Measurements from ENCODE around the gene ABLIM2.

Gene ABLIM2

GRCh38 chr4:8104491-8105305 lies 53.9 kb downstream of the ABLIM2 start:
- no peak for DNase-seq

GRCh38 chr4:8103421-8104390 lies 54.9 kb downstream of the ABLIM2 start:
- DNase-seq, result no peak

- no peak for DNase-seq
Observed at GRCh38 chr4:8102831-8103230, 55.8 kb downstream of the ABLIM2 start.

- no peak for DNase-seq
Observed at GRCh38 chr4:8102076-8102355, 56.6 kb downstream of the ABLIM2 start.

- DNase-seq, result no peak
Observed at GRCh38 chr4:8101213-8102075, 57.2 kb downstream of the ABLIM2 start.

GRCh38 chr4:8099981-8100464 lies 58.6 kb downstream of the ABLIM2 start:
- DNase-seq, result no peak

- no peak for DNase-seq
Observed at GRCh38 chr4:8098506-8098905, 60.1 kb downstream of the ABLIM2 start.

GRCh38 chr4:8097721-8098345 lies 60.8 kb downstream of the ABLIM2 start:
- no peak for DNase-seq

- DNase-seq, result no peak
Observed at GRCh38 chr4:8097141-8097541, 61.5 kb downstream of the ABLIM2 start.

GRCh38 chr4:8096690-8097061 lies 61.9 kb downstream of the ABLIM2 start:
- no peak for DNase-seq

- no peak for DNase-seq
Observed at GRCh38 chr4:8095956-8096689, 62.5 kb downstream of the ABLIM2 start.

- DNase-seq, result no peak
Observed at GRCh38 chr4:8093587-8094274, 64.9 kb downstream of the ABLIM2 start.

- DNase-seq, result no peak
Observed at GRCh38 chr4:8092282-8092681, 66.3 kb downstream of the ABLIM2 start.

- no peak for DNase-seq
Observed at GRCh38 chr4:8090744-8091301, 67.8 kb downstream of the ABLIM2 start.

GRCh38 chr4:8090312-8090711 lies 68.3 kb downstream of the ABLIM2 start:
- no peak for DNase-seq

GRCh38 chr4:8089862-8090261 lies 68.8 kb downstream of the ABLIM2 start:
- DNase-seq, result no peak

GRCh38 chr4:8088966-8089491 lies 69.6 kb downstream of the ABLIM2 start:
- no peak for DNase-seq

- no peak for DNase-seq
Observed at GRCh38 chr4:8087921-8088495, 70.6 kb downstream of the ABLIM2 start.

- no peak for DNase-seq
Observed at GRCh38 chr4:8086783-8087445, 71.7 kb downstream of the ABLIM2 start.
